ENCODE results near the gene KIAA1614.

DNA sequence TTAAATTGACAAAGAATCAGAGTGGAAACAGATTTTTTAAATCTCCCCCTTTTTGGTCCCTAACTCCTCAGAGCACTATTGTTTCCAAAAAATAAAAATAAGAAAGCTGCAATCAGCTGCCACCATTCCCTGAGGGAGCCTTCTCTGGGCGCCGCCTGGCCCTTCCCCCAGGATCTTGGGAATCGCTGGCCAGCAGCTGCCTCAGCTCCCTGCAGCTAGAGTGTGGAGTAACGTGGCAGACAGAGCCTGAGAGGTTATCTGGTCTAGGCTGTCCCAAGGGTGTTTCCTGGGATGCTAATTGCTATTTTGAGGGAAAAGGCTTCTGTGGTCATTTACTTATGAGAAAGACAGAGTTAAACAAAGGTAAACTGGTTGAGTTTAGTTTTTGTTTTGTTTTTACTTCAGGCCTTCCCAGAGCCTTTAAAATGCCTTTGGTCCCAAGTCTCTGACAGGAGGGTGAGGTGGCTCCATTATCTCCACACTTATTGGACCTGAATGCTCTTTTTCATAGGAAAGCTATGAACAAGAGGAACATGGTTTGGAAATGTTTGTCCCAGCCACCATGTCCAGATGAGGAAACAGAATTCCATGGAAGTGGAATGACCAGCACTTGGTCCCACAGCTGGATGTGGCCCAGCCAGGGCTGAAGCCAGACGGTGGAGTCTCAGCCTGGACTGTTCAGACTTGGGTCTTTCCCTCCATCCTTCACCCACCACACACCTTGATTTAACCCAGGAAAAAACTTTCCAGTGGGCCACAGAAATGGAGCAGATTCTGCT is 14.1 kb upstream of the KIAA1614 start:
- no peak for TF ChIP-seq POLR2AphosphoS5 (IDR thresholded peaks at IDR 0.05; ENCODE audit: borderline replicate concordance, low read depth, low read length)
- no peak for TF ChIP-seq EZH2 (IDR thresholded peaks at IDR 0.05)
- TF ChIP-seq FOXP2 (optimal IDR thresholded peaks at IDR 0.05; ENCODE audit: control extremely low read depth, extremely low read length, insufficient read depth), result no peak
